ENCODE measurements around the gene PPP6R3.

Gene PPP6R3

DNA sequence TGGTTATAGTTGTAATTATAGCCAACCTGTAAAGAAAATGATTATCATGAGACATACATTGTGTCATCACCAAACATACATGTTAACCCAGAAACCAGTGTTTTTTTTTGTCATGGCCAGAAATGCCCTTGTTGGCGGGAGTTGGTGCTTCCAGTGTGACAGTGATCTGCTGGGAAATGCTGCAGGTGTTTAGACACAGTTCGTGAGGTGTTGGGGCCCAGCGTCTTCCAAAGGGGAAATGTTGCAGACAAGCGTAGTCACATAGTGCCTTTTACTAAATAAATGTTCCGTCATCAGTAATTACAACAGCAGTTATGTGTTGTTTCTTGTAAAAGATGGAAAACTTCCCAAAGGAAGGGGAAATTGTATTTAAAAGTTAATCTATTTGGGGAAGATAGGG lies 131.2 kb downstream of the PPP6R3 start:
- no peak overlapping the region for H3K27ac Mint-ChIP-seq
- no peaks in the 10 kb centered on the region for H3K9me3 Mint-ChIP-seq
- H3K4me3 Mint-ChIP-seq, result no peak overlapping the region
- H3K27me3 Mint-ChIP-seq (ENCODE audit: low read depth), result no peaks in the 10 kb centered on the region
- no peaks in the 10 kb centered on the region for H3K4me1 Mint-ChIP-seq
- H3K36me3 Mint-ChIP-seq (ENCODE audit: low read depth), result peaks cover 82% of the 10 kb centered on the region
- TF ChIP-seq, protein P1, sequence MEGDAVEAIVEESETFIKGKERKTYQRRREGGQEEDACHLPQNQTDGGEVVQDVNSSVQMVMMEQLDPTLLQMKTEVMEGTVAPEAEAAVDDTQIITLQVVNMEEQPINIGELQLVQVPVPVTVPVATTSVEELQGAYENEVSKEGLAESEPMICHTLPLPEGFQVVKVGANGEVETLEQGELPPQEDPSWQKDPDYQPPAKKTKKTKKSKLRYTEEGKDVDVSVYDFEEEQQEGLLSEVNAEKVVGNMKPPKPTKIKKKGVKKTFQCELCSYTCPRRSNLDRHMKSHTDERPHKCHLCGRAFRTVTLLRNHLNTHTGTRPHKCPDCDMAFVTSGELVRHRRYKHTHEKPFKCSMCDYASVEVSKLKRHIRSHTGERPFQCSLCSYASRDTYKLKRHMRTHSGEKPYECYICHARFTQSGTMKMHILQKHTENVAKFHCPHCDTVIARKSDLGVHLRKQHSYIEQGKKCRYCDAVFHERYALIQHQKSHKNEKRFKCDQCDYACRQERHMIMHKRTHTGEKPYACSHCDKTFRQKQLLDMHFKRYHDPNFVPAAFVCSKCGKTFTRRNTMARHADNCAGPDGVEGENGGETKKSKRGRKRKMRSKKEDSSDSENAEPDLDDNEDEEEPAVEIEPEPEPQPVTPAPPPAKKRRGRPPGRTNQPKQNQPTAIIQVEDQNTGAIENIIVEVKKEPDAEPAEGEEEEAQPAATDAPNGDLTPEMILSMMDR (IDR thresholded peaks at IDR 0.05; ENCODE audit: unreplicated experiment in 3 of 3), result no peak

DNA sequence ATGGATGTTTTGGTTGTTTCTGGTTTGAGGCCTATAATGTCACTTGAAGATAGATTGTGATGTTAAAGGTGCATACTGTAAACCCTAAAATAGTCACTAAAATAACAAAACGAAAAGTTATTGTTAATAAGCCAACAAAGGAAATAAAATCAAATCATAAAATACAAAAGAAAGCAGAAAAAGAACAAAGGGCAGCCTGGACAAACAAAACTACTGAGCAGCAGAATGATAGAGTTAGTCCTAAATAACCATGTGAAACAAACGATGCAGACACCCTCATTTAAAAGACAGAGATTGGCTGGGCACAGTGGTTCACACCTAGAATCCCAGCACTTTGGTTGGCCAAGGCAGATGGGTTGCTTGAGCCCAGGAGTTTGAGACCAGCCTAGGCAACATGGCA lies 132.9 kb downstream of the PPP6R3 start:
- H3K9me3 Mint-ChIP-seq, result no peaks in the 10 kb centered on the region
- no peaks in the 10 kb centered on the region for H3K27me3 Mint-ChIP-seq (ENCODE audit: low read depth)
- peaks cover 85% of the 10 kb centered on the region for H3K36me3 Mint-ChIP-seq (ENCODE audit: low read depth)
- H3K27ac Mint-ChIP-seq, result no peak overlapping the region
- H3K4me3 Mint-ChIP-seq, result no peak overlapping the region
- TF ChIP-seq, protein P1 (IDR thresholded peaks at IDR 0.05; ENCODE audit: unreplicated experiment in 3 of 3), result no peak
- no peaks in the 10 kb centered on the region for H3K4me1 Mint-ChIP-seq

DNA sequence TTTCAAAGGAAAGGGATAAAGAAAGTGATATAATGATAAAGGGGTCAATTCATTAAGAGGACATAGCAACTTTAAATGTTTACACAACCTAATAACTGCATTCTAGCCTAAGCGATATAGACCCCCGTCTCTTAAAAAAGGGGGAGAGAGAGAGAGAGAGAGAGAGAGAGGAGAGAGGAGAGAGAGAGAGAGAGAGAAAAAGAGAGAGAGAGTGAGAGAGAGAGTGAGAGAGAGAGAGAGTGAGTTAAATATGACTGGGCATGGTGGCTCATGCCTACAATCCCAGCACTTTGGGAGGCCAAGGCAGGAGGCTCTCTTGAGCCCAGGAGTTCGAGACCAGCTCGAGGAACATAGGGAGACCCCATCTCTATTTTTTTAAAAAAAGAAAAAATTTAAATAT lies 133.6 kb downstream of the PPP6R3 start:
- Mint-ChIP-seq H3K9me3 (no peaks in the 10 kb centered on the region), H3K27ac (no peak overlapping the region), H3K4me3 (no peak overlapping the region), H3K27me3 (ENCODE audit: low read depth) (no peaks in the 10 kb centered on the region), H3K36me3 (ENCODE audit: low read depth) (peaks cover 87% of the 10 kb centered on the region), H3K4me1 (no peaks in the 10 kb centered on the region)
- TF ChIP-seq, protein P1 (IDR thresholded peaks at IDR 0.05; ENCODE audit: unreplicated experiment in 3 of 3), result no peak

DNA sequence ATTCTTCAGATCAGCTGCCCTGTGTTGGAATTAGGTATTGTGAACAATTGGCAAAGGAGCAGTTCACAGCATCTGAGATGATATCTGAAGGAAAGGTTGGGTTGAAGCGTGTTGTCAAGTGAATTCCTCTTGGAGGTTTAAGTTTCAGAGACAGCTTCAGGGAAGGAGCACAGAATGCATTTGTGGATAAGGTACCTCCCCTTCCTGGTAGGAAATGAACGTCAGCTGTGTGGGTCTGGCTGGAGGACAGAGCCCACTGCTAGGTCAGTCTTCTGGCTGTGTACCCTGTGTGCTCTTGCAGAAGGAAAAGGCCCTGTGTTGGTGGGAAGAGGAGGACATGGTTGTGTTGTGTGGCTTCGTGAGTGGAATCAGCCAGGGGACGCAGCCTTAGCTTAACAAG lies 135.7 kb downstream of the PPP6R3 start:
- H3K27ac Mint-ChIP-seq, result no peak overlapping the region
- H3K4me3 Mint-ChIP-seq, result no peak overlapping the region
- no peaks in the 10 kb centered on the region for H3K27me3 Mint-ChIP-seq (ENCODE audit: low read depth)
- H3K4me1 Mint-ChIP-seq, result no peaks in the 10 kb centered on the region
- H3K9me3 Mint-ChIP-seq, result no peaks in the 10 kb centered on the region
- peaks cover 89% of the 10 kb centered on the region for H3K36me3 Mint-ChIP-seq (ENCODE audit: low read depth)
- TF ChIP-seq, protein P1 (IDR thresholded peaks at IDR 0.05; ENCODE audit: unreplicated experiment in 3 of 3), result no peak

GRCh38 chr11:68598816-68599653 lies 138.5 kb downstream of the PPP6R3 start:
- Mint-ChIP-seq H3K4me1 (no peaks in the 10 kb centered on the region), H3K27ac (peak overlapping the region in 2 of 3 experiments; percentile 15 to 22), H3K4me3 (no peak overlapping the region), H3K9me3 (no peaks in the 10 kb centered on the region), H3K27me3 (ENCODE audit: low read depth) (peaks cover 3% of the 10 kb centered on the region), H3K36me3 (ENCODE audit: low read depth) (peaks cover 88% of the 10 kb centered on the region)
- TF ChIP-seq, protein P1 (IDR thresholded peaks at IDR 0.05; ENCODE audit: unreplicated experiment in 3 of 3), result no peak

DNA sequence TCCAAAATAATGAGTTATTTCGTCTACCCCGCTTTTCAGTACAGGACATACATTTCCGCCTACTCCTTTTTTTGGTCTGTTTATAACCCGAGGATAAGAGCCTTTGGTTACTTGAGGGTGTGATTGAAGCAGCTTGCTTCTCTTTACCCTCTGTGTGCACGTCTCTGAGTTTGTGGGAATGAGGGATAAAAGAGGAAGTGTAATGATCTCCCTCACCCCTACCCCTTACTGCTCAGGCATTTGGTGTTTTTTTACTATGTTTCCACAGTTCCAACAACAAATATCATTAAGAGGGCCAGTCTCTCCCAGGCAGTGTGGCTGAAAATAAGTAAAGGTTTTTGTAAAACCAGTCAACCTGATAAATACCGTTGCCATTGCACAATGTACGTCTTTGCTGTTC lies 140.6 kb downstream of the PPP6R3 start:
- no peaks in the 10 kb centered on the region for H3K9me3 Mint-ChIP-seq
- no peak overlapping the region for H3K27ac Mint-ChIP-seq
- H3K4me3 Mint-ChIP-seq, result no peak overlapping the region
- peaks cover 3% of the 10 kb centered on the region for H3K27me3 Mint-ChIP-seq (ENCODE audit: low read depth)
- TF ChIP-seq, protein P1 (IDR thresholded peaks at IDR 0.05; ENCODE audit: unreplicated experiment in 3 of 3), result no peak
- H3K36me3 Mint-ChIP-seq (ENCODE audit: low read depth), result peaks cover 93% of the 10 kb centered on the region
- H3K4me1 Mint-ChIP-seq, result no peaks in the 10 kb centered on the region
